ENCODE results near the gene LTBR. TPM values are rescaled to one million over a fixed set of nuclear protein-coding genes. Genes with fewer than 3 reads are reported as not detected.

LTBR gene
- total RNA-seq, 1 experiment from 2014 or later = 178 TPM

DNA sequence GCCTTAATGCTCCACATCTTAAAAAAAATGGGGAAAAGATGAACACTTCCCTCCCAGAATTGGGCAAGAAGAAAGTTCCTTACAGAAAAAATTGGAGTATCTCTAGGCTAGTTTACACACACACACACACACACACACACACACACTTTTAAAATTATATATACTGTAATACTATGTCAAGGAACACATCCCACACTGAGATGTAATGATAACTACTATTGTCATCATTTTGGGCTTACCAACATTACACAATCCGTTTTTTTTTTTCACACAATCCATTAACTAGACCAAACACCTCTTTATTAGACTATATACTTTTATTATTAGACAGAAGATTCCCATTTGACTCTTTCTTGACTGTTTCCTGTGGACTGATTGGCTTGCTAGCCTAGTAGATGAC is 2.5 kb downstream of the LTBR start:
- peaks cover 40% of the 10 kb centered on the region for H3K36me3 ChIP-seq (ENCODE audit: low read depth)
- no peak overlapping the region for H3K4me3 ChIP-seq
- H3F3A ChIP-seq (ENCODE audit: insufficient read depth, low read depth) = peaks cover 43% of the 10 kb centered on the region
- no peak overlapping the region for H3K27ac ChIP-seq
- H3K4me1 ChIP-seq (replicated peaks; ENCODE audit: insufficient read depth) = peaks cover 29% of the 10 kb centered on the region
- H3K9me3 ChIP-seq (ENCODE audit: insufficient read depth, low read depth) = no peaks in the 10 kb centered on the region
- peak overlapping the region; percentile 94 for H3K4me2 ChIP-seq
- POLR2A ChIA-PET (ENCODE audit: unreplicated experiment) = no interaction called here
- no peak for TF ChIP-seq EZH2 (IDR thresholded peaks at IDR 0.05; ENCODE audit: low read depth)
- TF ChIP-seq, protein P1, sequence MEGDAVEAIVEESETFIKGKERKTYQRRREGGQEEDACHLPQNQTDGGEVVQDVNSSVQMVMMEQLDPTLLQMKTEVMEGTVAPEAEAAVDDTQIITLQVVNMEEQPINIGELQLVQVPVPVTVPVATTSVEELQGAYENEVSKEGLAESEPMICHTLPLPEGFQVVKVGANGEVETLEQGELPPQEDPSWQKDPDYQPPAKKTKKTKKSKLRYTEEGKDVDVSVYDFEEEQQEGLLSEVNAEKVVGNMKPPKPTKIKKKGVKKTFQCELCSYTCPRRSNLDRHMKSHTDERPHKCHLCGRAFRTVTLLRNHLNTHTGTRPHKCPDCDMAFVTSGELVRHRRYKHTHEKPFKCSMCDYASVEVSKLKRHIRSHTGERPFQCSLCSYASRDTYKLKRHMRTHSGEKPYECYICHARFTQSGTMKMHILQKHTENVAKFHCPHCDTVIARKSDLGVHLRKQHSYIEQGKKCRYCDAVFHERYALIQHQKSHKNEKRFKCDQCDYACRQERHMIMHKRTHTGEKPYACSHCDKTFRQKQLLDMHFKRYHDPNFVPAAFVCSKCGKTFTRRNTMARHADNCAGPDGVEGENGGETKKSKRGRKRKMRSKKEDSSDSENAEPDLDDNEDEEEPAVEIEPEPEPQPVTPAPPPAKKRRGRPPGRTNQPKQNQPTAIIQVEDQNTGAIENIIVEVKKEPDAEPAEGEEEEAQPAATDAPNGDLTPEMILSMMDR (conservative IDR thresholded peaks at IDR 0.05) = no peak
- CTCF ChIA-PET = interaction anchor here (0.7 kb wide), 1 partner anchor 50 kb away, joined by 4 read pairs; no protein-coding TSS in a partner anchor
- intact Hi-C loops (cut with micrococcal nuclease; ENCODE audit: unreplicated experiment) = no loop called here
- BruUV-seq (replicated peaks) = no TSS peak
- no peaks in the 10 kb centered on the region for H3K27me3 ChIP-seq (ENCODE audit: insufficient read depth, low read depth)
- no peak overlapping the region for H2AFZ ChIP-seq
- DNase-seq = no peak
- H4K20me1 ChIP-seq (ENCODE audit: insufficient read depth) = peaks cover 3% of the 10 kb centered on the region
- peaks cover 52% of the 10 kb centered on the region for H3K79me2 ChIP-seq (ENCODE audit: low read depth)
- H3K9me2 ChIP-seq (ENCODE audit: insufficient read depth) = no peaks in the 10 kb centered on the region

DNA sequence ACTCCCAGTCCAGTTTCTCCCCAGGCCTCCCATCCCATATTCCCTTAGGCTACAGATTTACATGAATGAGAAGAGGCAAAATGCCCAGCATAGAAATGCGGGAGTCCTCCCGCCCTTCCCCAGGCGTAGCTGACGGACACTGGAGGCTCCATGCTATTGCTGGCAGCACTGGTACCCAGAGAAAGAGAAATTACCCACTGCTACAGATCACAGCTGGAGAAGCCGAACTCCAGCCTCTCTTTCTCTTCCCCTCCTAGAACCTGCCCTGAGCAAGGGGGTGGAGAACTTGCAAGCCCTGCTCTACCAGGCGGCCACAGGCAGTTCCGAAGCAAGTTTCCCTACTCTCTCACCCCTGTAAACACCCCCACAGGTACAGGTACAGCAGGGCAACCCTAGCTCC is 3.6 kb downstream of the LTBR start:
- CTCF ChIA-PET = no interaction called here
- no peak for DNase-seq
- peaks cover 43% of the 10 kb centered on the region for H3K36me3 ChIP-seq (ENCODE audit: low read depth)
- POLR2A ChIA-PET (ENCODE audit: unreplicated experiment) = interaction anchor here (0.6 to 0.7 kb wide), 4 partner anchors 61 to 467 kb away, joined by 3 to 5 read pairs (median 3); no protein-coding TSS in a partner anchor
- intact Hi-C loops (cut with micrococcal nuclease; ENCODE audit: unreplicated experiment) = no loop called here
- H2AFZ ChIP-seq = no peak overlapping the region
- no peak overlapping the region for H3K4me2 ChIP-seq
- no peak overlapping the region for H3K4me3 ChIP-seq
- peaks cover 3% of the 10 kb centered on the region for H4K20me1 ChIP-seq (ENCODE audit: insufficient read depth)
- H3K27ac ChIP-seq = no peak overlapping the region
- H3F3A ChIP-seq (ENCODE audit: insufficient read depth, low read depth) = peaks cover 53% of the 10 kb centered on the region
- no peaks in the 10 kb centered on the region for H3K9me3 ChIP-seq (ENCODE audit: insufficient read depth, low read depth)
- H3K27me3 ChIP-seq (ENCODE audit: insufficient read depth, low read depth) = no peaks in the 10 kb centered on the region
- H3K79me2 ChIP-seq (ENCODE audit: low read depth) = peaks cover 52% of the 10 kb centered on the region
- H3K9me2 ChIP-seq (ENCODE audit: insufficient read depth) = no peaks in the 10 kb centered on the region
- BruUV-seq (replicated peaks) = no TSS peak
- H3K4me1 ChIP-seq (replicated peaks; ENCODE audit: insufficient read depth) = peaks cover 29% of the 10 kb centered on the region
- TF ChIP-seq EZH2 (IDR thresholded peaks at IDR 0.05; ENCODE audit: low read depth) = no peak
- TF ChIP-seq, protein P1 (conservative IDR thresholded peaks at IDR 0.05) = no peak

DNA sequence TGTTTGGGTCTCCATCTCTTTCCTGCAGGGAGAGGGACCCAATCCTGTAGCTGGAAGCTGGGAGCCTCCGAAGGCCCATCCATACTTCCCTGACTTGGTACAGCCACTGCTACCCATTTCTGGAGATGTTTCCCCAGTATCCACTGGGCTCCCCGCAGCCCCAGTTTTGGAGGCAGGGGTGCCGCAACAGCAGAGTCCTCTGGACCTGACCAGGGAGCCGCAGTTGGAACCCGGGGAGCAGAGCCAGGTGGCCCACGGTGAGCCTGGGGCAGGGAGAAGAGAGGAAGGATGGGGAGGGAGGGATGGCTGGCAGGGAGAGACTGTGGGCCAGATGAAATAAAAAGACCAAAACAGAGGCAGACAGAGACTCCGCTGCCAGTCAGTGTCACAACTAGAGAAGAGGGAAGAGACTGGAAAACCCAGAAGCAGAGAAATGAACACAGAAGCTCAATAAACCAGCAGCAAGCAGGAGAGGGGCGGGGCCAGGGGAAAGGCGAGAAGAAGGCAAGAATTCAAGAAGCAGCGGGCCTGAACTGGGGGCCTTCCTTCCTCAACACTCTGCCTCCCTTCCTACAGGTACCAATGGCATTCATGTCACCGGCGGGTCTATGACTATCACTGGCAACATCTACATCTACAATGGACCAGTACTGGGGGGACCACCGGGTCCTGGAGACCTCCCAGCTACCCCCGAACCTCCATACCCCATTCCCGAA is 6.3 kb downstream of the LTBR start:
- Histone ChIP-seq H3K9me3 (ENCODE audit: insufficient read depth, low read depth) (no peaks in the 10 kb centered on the region), H3K79me2 (ENCODE audit: low read depth) (peaks cover 33% of the 10 kb centered on the region), H3K36me3 (ENCODE audit: low read depth) (peaks cover 43% of the 10 kb centered on the region), H3K4me3 (no peak overlapping the region), H3F3A (ENCODE audit: insufficient read depth, low read depth) (peaks cover 70% of the 10 kb centered on the region), H3K27ac (no peak overlapping the region), H3K27me3 (ENCODE audit: insufficient read depth, low read depth) (no peaks in the 10 kb centered on the region), H4K20me1 (ENCODE audit: insufficient read depth) (peaks cover 3% of the 10 kb centered on the region), H3K4me2 (no peak overlapping the region), H3K9me2 (ENCODE audit: insufficient read depth) (no peaks in the 10 kb centered on the region), H2AFZ (no peak overlapping the region), H3K4me1 (replicated peaks; ENCODE audit: insufficient read depth) (peaks cover 17% of the 10 kb centered on the region)
- POLR2A ChIA-PET (ENCODE audit: unreplicated experiment) = interaction anchor here (0.5 to 0.6 kb wide), 3 partner anchors 15 to 194 kb away, joined by 4 to 16 read pairs (median 8); partner anchors contain the start of gene SCNN1A
- no peak for TF ChIP-seq EZH2 (IDR thresholded peaks at IDR 0.05; ENCODE audit: low read depth)
- TF ChIP-seq, protein P1 (conservative IDR thresholded peaks at IDR 0.05) = no peak
- CTCF ChIA-PET = no interaction called here
- intact Hi-C loops (cut with micrococcal nuclease; ENCODE audit: unreplicated experiment) = no loop called here
- no peak for DNase-seq
- BruUV-seq (replicated peaks) = no TSS peak
